Activated CD4-positive, alpha-beta memory T cell treated with anti-CD3 and anti-CD28 coated beads, Interleukin-2, amount 10 ng/mL, durations not matched to agents 7 days and 5 days (primary cell): ENCODE data around the gene HELT. TPM values are rescaled to one million over a fixed set of nuclear protein-coding genes. Genes with fewer than 3 reads are reported as not detected.

ENCODE experiments used
- CTCF ChIA-PET: fragments of 350-600 bp; sonication (Branson Sonifier 250); formaldehyde crosslinking; loops from one replicate; lab custom pipeline; 2021; ENCODE audit warnings: antibody characterized with exemption, inconsistent platforms; lab: Charles Lee
- POLR2A ChIA-PET: fragments of 350-600 bp; sonication (Branson Sonifier 250); formaldehyde crosslinking; loops from one replicate; lab custom pipeline; 2021; ENCODE audit warnings: antibody characterized with exemption; lab: Charles Lee
- DNase-seq: peaks from one replicate; pipeline ENCODE4 v3.0.0-alpha.2; 2020
- H3K27ac Mint-ChIP-seq: one replicate; pipeline ENCODE4 v1.8.0; 2021; ENCODE audit warnings: mild to moderate bottlenecking, mixed read lengths
- H3K27me3 Mint-ChIP-seq: one replicate; pipeline ENCODE4 v1.8.0; 2021; ENCODE audit warnings: mixed read lengths
- H3K36me3 Mint-ChIP-seq: one replicate; pipeline ENCODE4 v1.8.0; 2021; ENCODE audit warnings: low read depth, mixed read lengths
- H3K4me1 Mint-ChIP-seq: one replicate; pipeline ENCODE4 v1.8.0; 2021; ENCODE audit warnings: mixed read lengths
- H3K4me3 Mint-ChIP-seq: one replicate; pipeline ENCODE4 v1.8.0; 2021; ENCODE audit warnings: mild to moderate bottlenecking, mixed read lengths
- H3K9me3 Mint-ChIP-seq: one replicate; pipeline ENCODE4 v1.8.0; 2021; ENCODE audit warnings: mixed read lengths
- total RNA-seq, 2 experiments: library from RNA; stranded (reverse); gene quantifications; one replicate each; pipeline ENCODE4 v1.2.3, GENCODE V29; 2021

The HELT gene
- total RNA-seq, 2 experiments from 2014 or later = not detected

DNA sequence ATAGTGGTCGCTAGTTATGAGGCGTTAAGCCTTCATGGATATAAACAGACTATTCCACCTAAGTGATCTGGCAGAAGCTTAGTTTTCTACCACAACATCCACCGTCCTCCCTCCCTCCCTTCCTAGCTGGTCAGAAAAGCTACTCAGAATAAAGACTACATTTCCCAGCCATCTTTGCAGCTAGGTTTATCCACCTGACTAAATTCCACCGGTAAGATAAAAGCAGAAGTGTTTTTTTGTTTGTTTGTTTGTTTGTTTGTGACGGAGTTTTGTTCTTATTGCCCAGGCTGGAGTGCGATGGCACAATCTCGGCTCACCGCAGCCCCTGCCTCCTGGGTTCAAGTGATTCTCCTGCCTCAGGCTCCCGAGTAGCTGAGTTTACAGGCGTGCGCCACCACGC is 44.3 kb downstream of the HELT start:
- DNase-seq = no peak
- no peaks in the 10 kb centered on the region for H3K36me3 Mint-ChIP-seq
- no peak overlapping the region for H3K27ac Mint-ChIP-seq
- ChIA-PET POLR2A (no interaction called here), CTCF (no interaction called here)
- H3K4me3 Mint-ChIP-seq = no peak overlapping the region
- H3K4me1 Mint-ChIP-seq = no peaks in the 10 kb centered on the region
- H3K27me3 Mint-ChIP-seq = peaks cover 27% of the 10 kb centered on the region
- H3K9me3 Mint-ChIP-seq = no peaks in the 10 kb centered on the region

DNA sequence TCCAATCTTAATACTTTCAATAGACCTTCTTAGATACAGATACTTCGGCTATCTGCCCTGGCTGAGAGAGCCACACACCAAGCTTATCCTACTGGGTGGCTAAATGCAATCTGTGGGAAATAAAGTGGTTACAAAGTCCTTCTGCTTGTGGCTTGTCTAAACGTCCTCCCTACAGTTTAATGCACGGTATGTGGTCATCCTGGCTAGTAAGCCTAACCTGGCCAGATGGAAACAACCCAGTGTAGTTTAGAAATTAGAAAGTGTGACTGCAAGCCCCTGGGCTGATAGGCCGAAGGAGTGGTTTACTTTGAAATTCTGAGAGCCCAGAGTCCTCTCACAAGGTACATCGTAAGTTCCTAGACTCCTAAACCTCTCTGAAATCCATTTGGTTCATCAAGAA is 47.9 kb downstream of the HELT start:
- Mint-ChIP-seq H3K27ac (no peak overlapping the region), H3K4me1 (no peaks in the 10 kb centered on the region), H3K4me3 (no peak overlapping the region), H3K27me3 (peaks cover 15% of the 10 kb centered on the region), H3K36me3 (no peaks in the 10 kb centered on the region), H3K9me3 (no peaks in the 10 kb centered on the region)
- DNase-seq = no peak
- POLR2A ChIA-PET = no interaction called here
- CTCF ChIA-PET = no interaction called here

DNA sequence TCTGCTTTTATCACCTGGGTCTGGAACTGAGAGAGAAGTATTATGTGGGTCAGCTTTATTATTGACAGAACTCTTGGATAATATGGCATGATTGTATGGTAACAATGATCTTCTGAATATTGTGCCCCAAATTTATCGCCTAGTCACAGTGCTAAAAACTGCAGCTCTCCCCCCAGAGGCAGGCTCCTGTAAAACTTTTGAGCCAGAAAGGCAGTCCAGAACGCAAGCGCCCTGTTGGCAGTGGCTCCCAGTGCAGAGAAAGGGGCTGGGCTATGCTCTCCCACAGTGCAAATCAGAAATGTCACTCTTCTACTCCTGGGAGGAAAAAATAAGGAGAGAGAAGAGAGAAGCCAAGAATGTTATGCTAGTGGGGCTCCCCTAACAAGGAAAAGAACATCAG is 50.5 kb downstream of the HELT start:
- POLR2A ChIA-PET = no interaction called here
- H3K9me3 Mint-ChIP-seq = no peaks in the 10 kb centered on the region
- CTCF ChIA-PET = no interaction called here
- H3K4me3 Mint-ChIP-seq = no peak overlapping the region
- no peak overlapping the region for H3K27ac Mint-ChIP-seq
- H3K4me1 Mint-ChIP-seq = no peaks in the 10 kb centered on the region
- peaks cover 26% of the 10 kb centered on the region for H3K27me3 Mint-ChIP-seq
- H3K36me3 Mint-ChIP-seq = no peaks in the 10 kb centered on the region
- no peak for DNase-seq

Other genes starting within 250 kb of the HELT start
- 10 to 100 TPM; 16.0 to 16.1 TPM for gene ACSL1, start 192.5 kb upstream of the HELT start, total RNA-seq
- gene SLC25A4, start 124.8 kb downstream of the HELT start, total RNA-seq = 1 to 10 TPM; 3.8 to 5.2 TPM
- gene CFAP97, start 185.5 kb downstream of the HELT start, total RNA-seq = 10 to 100 TPM; 31.9 to 32.1 TPM
- 10 to 100 TPM; 18.0 to 18.5 TPM for gene SNX25, start 191.1 kb downstream of the HELT start, total RNA-seq